Fibroblast of skin of back (primary cell): ENCODE measurements around the gene PISD.
"Not testable (repeated sequence)": the region's sequence is repeated elsewhere in the genome, so short reads cannot be mapped to it uniquely, and the experiment has no call there.

Source experiments
- DNase-seq: peaks from one replicate; pipeline ENCODE4 v3.0.0-alpha.2; 2013

PISD gene

DNA sequence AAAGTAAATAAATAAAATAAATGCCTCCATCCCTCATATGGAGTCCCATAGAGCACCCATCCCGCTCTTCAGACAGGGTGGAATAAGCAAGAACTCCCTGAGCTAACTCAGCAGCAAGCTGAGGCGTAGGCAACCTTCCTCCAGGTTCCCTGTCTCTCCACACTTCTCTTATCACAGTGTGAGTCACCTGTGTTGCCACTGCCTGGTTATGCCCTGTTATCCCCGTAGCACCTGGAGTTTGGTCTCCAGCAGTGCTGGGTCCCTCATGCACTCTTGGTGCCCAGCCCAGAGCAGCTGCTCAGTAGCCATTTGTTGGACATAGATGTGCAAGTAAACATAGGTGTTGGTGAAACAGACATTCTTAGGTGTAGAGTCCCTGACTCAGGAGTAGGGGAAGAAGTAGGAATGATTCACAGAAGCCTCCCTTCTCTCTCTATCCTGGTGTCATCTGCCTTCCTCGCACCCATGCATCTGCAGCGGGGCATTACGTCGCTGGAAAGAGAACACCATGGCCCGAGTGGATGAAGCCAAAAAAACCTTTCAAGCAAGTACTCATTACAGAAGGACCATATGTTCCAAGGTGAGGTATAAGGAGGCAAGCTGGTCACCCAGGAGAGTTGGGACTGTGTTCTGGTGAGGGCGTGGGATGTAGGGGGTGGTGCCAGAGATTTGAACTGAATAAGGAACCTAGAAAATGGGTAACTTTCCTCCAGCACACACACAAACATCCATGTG is 56.0 kb downstream of the PISD start:
- no peak for DNase-seq

DNA sequence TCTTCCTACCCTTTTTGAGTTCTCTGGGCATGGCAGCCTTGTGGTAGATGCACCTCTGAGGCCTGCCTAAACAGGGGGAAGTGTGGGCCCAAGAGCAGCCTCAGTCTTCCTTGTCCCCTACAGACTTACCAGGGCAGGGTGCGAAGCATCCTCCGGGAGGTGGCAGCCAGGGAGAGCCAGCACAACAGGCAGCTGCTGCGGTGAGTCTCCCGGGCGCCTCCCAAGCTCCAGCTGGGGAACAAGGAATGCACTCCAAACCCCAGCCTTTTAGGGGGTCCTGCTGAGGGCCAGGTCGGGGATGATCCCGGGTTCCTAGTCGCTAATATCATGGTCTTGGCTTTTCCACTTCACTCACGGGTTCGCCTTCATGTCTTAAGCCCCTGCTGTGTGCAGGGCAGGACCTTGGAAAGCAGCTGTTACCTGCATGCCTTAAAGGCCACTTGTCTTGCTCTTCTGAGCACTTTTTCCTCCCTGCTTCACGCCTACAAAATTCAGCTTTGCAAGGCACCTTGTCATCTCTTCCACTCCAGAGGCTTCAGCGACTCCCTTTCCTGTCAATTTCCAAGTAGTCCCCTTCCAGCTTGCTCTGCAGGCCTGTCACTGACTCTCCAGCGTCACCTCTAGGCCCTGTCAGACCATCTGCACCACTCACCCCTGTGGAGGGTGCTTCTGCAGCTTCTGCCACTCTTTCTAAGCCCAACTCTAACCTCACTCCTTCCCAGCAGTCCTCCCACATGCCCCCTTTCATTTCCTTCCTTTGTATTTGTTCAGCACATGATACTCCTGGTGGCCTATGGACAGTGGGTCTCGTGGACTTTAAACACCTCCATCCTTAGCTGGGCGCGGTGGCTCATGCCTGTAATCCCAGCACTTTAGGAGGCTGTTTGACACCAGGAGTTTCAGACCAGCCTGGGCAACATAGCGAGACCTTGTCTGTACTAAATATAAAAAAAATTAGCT is 57.0 kb downstream of the PISD start:
- no peak for DNase-seq

DNA sequence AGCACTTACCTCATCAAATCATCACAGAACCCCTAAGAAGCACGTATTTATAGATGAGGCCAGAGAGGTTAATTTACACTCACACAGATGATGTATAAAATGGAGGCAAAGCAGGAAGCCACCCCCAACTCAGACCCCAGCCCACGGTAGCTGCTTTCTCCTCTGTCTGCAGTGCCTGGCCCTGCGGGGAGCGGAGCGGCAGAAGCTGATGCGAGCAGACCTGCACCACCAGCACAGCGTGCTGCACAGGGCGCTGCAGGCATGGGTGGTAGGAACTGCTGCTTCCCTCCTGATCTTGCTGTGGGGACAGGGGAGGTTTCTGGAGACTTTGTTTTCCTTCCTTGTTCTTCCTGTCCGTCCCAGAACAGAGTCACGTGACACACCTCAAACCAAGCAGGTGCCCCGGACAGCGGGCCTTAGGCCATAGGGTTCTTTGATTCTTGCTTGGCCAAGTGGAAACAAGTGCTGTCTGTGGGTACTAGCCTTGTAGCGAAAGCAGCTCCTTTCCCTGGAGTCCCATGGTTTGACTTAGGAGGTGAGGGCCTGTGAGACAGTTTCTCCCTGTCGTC is 57.8 kb downstream of the PISD start:
- DNase-seq, result no peak

DNA sequence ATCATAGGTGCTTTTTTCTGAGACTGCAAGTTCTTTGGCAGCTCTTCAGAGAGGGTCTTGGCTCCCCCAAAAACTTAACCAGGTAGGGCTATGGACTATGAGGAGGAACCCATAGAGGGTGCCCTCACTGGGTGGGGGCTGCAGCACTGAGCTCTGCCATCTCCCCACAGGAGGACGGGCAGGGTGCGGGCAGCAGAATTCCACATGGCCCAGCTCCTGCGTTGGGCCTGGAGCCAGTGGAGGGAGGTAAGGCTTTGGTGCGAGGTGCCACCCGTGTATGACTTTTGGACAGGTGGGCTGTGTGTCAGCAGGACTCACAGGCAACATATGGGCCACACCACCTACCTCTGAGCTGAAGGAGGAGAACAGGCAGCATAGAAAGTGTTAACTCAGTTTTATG is 58.4 kb downstream of the PISD start:
- no peak for DNase-seq

DNA sequence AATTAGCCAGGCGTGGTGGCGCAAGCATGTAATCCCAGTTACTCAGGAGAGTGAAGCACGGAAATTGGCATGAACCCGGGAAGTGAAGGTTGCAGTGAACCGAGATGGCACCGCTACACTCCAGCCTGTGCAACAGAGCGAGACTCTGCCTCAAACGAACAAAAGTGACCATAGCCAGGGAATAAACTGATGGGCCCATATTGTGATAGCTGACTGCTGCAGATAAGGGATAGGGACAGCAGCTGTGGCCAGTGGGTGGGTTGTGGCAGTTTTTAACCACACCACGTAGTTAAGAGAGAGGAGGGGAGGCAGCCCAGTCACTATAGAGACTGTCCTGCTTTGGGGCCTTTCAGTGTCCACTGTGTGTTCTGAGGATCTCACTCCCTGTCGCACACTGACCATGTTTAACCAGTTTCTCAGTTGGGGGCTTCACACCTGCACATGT is 58.9 kb downstream of the PISD start:
- DNase-seq, result no peak

DNA sequence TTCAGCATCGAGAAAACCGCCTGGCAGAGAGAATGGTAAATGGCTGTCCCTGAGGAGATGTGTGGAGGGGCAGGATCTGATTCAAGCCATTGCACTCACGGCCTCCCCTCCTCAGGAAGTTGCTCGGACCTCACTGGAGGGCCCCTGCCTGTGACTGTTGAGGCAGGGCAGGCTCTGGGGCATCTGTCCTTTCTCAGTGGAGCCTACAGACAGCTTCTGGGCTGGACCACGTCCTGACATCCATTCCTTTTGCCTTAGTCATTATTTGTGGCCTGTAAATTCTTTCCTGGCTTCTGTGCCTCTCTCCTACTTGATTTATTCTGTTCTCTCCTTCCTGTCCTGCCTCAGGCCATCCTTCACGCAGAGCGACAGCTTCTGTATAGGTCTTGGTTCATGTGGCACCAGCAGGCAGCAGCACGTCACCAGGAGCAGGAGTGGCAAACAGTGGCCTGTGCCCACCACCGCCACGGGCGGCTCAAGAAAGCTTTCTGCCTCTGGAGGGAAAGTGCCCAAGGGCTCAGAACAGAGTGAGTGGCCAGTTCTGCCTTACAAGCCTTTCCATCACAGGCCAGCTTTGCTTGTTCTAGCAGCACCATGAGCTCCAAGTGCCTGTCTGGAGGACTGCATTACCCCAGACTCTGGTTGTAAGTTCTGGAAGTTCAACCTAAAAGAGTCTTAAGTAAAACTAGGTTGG is 59.6 kb downstream of the PISD start:
- peak; percentile 90 for DNase-seq

DNA sequence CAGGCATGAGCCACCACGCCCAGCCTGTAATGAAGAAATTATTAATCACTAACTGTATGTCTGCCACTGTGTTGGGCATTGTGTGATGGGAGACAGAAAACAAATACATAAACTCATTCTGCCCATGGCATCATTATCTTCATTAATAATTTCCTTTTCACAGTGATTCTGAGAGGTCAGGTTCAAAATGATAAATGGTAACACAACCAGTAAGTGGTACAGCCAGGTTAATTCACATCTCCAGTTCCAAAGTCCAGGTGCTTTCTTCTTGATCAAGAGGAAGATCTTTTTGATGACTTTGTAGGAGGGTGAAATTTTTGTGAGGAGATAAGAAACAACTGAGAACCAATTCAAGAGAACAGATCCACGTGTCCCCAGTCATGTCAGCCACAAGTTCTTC is 66.7 kb downstream of the PISD start:
- DNase-seq, result no peak

DNA sequence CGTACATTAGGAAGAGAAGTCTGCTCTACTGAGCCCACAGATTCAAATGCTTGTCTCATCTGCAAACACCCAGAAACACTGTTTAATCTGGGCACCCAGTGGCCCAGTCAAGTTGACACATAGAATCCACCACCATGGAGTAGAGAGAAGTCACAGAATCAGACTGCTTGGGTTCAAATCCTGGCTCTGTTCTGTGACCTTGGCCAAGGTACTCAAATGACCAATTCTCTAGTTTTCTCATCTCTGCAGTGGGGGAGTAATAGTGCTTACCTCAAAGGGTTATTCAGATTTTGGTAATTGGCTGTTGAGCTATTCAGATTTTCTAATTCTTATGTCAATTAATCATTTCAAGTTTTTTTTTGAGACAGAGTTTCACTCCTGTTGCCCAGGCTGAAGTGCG is 71.9 kb downstream of the PISD start:
- DNase-seq, result not testable (repeated sequence)

DNA sequence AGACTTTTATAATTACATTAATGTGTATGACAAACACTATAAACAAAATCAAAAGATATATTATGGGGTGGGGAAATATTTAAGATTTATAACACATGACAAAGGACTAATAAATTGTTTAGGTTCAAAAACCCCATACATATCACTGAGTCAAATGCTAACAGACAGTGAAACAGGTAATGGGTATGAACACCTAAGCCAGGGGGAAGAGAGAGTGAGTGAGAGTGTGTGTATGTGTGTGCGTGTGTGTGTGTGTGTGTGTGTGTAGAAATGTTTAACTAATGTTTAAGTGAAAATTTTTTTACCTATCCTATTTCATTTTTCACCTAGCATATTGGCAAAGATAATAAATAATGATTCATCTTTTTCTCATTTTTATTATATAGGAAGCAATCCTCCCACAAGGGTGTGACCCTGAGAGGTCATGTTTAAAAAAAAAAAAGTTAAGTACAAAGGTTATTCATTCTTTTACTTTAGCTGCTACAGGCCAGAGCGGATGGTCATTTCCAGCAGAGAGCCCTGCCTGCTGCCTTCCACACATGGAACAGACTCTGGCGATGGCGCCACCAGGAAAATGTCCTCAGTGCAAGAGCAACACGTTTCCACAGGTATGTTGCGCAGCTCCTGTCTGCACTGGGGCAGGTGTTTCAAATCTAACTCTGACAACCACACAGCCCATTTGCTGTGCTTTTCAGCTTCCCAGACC is 72.9 kb downstream of the PISD start:
- no peak for DNase-seq

DNA sequence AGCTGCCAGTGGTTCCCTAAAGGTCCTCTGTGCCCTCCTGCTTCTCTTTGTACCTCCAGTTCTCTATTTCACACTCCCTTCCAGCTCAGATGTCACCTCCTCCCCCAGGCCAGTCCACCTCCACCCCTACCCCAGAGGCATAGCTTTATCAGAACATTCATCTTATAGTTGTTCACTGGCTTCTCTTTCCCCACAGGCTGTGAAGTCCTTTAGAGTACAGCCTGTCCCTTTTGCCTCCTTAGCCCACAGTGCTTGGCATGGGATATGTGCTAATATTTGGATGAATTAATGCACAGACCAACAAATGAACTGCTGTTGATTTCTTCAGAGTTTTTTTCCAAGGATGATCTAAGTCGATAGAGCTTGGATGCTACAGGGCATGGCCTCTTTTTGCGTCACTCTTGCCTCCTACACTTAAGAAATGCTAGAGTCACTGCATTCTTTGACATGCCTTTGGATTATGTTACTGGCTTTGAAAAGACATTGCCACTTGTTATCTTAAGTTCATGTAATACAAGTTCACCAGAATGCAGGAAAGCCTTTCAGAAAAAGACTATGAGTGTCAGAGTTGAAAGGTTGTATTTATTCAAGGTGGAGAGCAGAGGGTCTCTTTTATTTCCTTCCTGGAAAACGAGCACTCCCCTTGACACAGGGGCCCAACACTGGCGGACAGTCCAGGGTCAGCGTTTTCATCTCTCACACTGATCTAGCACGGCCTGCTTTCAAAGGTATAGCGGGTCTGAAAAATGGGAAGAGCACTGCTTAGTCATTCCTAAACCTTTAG is 75.7 kb downstream of the PISD start:
- DNase-seq, result peak; percentile 17

DNA sequence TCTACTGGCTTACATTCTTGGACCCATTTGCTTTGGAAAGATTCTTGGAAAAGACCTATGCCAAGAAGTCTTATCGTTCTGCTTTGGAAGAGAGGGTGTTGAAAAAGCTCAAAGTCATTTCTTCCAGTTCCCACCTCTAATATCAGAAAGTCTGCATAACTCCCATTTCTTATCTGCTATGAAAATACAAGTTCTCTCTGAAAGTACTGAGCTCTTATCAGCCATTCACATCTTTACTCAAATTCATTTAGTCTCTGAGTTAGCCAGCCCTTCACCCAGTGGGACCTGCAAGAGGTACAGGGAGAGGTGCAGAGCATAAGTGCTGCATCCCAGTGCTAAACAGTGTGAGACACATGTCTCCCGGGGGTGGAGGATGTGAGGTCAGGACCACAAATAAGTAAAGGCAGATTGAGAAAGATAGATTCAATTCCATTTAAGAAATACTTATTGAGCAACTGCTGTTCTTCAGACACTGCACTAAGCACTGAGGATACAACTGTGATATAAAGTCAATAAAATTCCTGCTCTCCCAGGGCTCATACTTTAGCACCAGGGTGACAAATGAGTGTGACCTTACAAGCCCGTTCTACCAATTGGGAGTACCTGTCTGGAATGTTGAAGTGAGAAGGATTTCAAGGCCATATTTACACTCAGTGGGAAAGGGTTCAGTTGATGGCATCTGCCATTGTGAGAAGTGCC is 76.7 kb downstream of the PISD start:
- peak; percentile 14 for DNase-seq

DNA sequence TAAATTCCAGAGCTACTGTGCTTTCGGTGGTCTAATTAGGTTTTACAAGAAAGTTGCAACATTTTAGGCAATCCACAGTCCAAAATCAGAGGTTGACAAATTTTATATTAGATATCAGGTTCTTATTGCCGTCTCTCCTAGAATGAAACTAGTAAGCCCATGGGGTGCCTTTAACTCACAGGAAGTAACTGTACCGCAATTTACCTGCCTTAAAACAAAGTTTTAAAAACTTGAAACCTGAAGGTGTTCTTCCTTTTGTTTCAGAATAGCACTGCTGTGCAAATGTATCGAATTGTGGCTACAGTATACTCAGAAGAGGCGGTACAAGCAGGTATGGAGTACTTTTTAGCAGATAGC is 77.2 kb downstream of the PISD start:
- no peak for DNase-seq

DNA sequence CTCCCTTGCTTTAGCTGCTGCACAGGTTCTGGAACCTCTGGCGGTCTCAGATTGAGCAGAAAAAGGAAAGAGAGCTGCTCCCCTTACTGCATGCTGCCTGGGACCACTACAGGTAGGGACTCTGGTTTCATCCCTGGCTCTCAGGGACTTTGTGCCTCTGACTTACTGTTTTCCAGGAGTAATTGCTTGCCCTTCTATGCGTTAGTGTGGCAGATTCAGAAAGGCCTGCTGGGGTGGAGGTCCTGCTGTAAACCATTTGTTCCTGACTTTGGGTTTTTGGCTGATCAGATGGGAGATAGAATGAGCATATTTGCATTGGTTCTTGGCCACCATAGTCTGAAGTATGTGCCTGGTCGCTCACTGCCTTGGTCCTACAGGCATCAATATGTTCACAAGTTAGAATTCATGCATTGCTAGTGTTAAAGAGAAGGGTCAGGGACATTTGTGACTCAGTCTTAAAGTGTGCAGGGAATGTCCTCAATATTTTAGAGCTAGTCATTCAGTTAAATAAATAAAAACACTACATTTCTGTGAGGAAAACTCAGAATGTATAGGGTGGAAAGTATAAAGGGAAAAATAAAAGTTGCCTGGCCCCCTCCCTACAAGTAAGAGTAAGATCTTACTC is 78.0 kb downstream of the PISD start:
- DNase-seq, result peak; percentile 88

DNA sequence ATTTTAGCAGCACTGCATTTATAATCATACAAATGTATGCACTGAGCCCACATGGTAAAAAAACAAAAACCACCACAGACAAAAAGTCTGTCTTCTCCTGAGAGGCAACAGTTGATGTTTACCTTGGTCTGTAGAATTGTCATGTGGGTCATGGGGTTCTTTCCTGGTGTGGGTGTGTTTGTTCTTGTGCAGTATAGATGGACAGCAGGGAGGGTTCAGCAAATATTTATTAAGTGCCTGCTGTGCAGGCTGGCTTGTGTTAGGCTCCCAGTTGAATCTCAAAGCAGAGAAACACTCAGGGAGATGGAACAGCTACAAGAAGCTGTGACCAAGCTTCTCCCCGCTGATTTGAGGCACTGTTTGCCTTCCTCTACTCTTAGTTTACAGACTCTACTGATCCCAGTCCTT is 82.2 kb downstream of the PISD start:
- no peak for DNase-seq

DNA sequence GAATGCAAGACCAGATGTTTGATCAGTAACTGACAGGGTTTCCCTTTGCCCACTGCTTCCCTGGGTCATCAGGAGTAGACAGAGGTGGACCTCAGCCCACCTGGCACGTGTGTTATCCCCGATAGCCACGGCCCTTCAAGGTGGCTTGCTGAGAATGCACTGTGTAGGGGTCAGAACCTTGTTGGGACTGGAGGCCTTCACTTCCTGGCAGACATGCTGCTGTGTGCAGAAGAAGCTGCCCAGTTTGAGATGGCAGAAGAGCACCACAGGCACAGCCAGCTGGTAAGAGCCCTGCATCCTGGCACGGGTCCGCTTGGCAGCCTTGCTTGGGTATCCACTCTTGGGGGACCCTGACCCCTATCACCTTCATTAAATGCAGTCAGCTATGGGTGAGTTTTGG is 83.8 kb downstream of the PISD start:
- no peak for DNase-seq

DNA sequence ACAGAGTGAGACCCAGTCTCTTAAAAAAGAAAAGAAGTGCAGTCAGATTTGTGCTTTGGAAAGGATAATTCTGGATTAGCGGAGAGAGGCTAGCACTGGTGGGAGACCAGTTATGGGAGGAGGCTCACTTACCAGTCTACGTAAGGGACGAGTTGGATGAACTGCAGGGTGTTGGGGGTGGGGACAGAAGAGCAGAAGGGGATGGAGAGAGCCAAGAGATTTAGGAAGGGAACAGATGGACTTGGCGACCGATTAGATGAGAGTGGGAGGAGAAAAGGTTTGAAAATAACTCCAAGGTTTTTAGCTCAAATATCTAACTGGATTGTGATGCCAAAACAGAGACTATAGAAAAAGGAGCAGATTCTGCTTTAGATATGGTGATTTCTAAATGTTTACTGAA is 84.3 kb downstream of the PISD start:
- no peak for DNase-seq

DNA sequence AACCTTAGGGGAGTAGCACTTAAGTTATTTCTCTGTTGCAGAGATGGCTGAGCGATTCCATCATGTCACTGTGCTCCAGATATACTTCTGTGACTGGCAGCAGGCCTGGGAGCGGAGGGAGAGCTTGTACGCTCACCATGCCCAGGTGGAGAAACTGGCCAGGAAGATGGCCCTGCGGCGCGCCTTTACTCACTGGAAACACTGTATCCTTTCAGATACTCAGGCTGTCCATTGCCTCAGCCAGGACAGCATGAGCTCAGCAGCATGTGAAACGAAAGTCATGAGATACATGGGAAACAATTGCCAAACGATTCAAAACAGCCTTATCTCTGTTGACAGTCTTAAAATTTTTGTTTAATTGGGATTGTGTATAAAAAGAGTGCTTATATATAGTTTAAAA is 86.8 kb downstream of the PISD start:
- no peak for DNase-seq

DNA sequence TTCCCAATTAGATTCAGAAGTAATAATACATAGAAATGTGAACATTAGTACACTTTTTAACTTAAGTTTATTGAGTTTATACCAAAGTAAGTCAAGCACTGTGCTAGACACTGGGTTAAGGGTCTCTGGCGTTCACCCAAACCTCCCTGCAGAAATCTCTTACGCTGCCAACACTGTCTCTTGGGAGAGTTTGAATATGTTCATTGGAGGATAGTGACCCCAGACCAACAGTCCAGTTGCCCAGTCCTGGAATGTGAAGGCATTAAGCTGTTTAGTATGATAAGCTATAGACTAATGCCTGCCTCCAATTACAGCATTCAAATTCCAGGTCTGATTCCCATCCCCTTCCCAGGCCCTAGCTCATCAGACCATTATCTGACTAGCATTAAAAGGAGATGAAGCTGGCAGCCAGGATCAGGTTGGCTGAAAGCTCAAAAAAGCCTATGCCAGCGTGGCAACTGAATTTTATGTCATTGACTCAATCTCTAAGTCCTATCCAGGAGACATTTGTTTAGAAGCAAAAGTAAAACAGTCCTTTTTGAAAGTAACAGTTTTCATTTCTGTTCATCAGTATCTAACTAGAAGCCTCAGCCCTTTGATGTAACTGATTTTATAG is 87.9 kb downstream of the PISD start:
- no peak for DNase-seq

DNA sequence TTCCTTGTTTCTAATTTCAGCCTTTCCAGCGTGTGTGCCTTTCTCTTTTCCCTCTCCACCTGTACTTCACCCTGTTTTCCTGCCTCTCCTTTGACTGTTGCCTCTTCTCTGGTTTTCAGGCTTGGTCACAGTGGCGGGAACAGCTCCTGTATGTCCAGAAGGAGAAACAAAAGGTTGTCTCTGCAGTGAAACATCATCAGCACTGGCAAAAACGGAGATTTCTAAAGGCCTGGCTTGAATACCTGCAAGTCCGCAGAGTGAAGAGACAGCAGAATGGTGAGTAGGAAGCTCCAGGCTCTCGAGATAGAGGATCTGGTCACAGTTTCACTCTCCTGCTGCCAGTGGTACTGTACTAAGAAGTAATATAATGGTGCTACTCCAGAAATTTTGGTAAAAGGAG is 89.1 kb downstream of the PISD start:
- DNase-seq, result no peak

DNA sequence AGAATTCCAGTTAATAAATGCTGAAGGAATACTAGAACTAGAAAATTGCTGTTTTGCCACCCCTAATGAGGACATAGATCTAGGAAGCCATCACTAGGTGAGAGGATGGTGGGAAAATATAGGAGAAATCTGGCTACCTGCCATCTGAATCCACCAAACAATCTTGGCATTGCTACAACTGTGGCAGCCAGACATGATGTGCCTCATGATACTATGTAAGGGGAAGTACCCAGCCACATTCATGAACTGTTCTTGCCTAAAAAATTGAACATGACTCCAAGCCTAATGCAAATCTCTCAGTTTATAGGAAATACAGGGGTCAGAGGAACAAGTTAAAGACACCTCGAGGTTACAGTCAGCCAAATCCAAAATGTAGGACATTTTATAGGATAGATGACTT is 92.9 kb downstream of the PISD start:
- DNase-seq, result no peak
